ENCODE data around the gene UBE2Z. TPM values are rescaled to one million over a fixed set of nuclear protein-coding genes. Genes with fewer than 3 reads are reported as not detected.
A peak's percentile ranks its signal among the peaks of the same experiment; 100 is the strongest.

The UBE2Z gene
- total and polyA plus RNA-seq, 4 donors: 29.5 to 63.5 (median 56.1) TPM

GRCh38 chr17:48905987-48906515 is 2.2 kb upstream of the UBE2Z start:
- 78 to 82% methylated on average over 9 of the region's 9 CpGs for WGBS, 2 donors
- no peak overlapping the region for H3K9ac ChIP-seq (ENCODE audit: insufficient read depth in 1 of 2, low read length in 2 of 2)
- H3K4me3 ChIP-seq: no peak overlapping the region
- no peaks in the 10 kb centered on the region for H3K9me3 ChIP-seq (ENCODE audit: control insufficient read depth in 4 of 4, insufficient read depth in 3 of 4, low read length in 3 of 4)
- H3K27ac ChIP-seq (ENCODE audit: low read depth in 1 of 2, low read length in 1 of 2): no peak overlapping the region
- H3K4me1 ChIP-seq (ENCODE audit: control insufficient read depth in 5 of 5, insufficient read depth in 5 of 5, low read length in 5 of 5): peaks cover 0 to 17% (median 9%) of the 10 kb centered on the region in 5 donors
- no peak for TF ChIP-seq CTCF (IDR thresholded peaks at IDR 0.05; ENCODE audit: control extremely low read depth, extremely low read depth)
- ATAC-seq (ENCODE audit: insufficient read depth, low FRiP score) (no peak), DNase-seq (no peak)
- H3K36me3 ChIP-seq (ENCODE audit: control insufficient read depth in 4 of 4, insufficient read depth in 4 of 4, low read length in 4 of 4): peaks cover 3 to 6% (median 3%) of the 10 kb centered on the region in 4 donors
- no peaks in the 10 kb centered on the region for H3K27me3 ChIP-seq (ENCODE audit: control insufficient read depth in 3 of 3, insufficient read depth in 3 of 3, low read length in 2 of 3)

GRCh38 chr17:48907713-48908046 is 527 bp upstream of the UBE2Z start:
- peaks cover 5 to 12% (median 7%) of the 10 kb centered on the region in 4 donors for H3K36me3 ChIP-seq (ENCODE audit: control insufficient read depth in 4 of 4, insufficient read depth in 4 of 4, low read length in 4 of 4)
- H3K9ac ChIP-seq (ENCODE audit: insufficient read depth in 1 of 2, low read length in 2 of 2): peak overlapping the region; percentile 69 to 87
- peak in 2 of 3 donors; percentile 72 to 79 for DNase-seq
- 38 to 42% methylated on average over 2 of the region's 2 CpGs for WGBS, 2 donors
- no peak for TF ChIP-seq CTCF (IDR thresholded peaks at IDR 0.05; ENCODE audit: control extremely low read depth, extremely low read depth)
- H3K27ac ChIP-seq (ENCODE audit: low read depth in 1 of 2, low read length in 1 of 2): peak overlapping the region; percentile 47 to 96
- no peaks in the 10 kb centered on the region for H3K9me3 ChIP-seq (ENCODE audit: control insufficient read depth in 4 of 4, insufficient read depth in 3 of 4, low read length in 3 of 4)
- no peak for ATAC-seq (ENCODE audit: insufficient read depth, low FRiP score)
- peaks cover 0 to 18% (median 9%) of the 10 kb centered on the region in 5 donors for H3K4me1 ChIP-seq (ENCODE audit: control insufficient read depth in 5 of 5, insufficient read depth in 5 of 5, low read length in 5 of 5)
- H3K4me3 ChIP-seq: peak overlapping the region; percentile 67
- H3K27me3 ChIP-seq (ENCODE audit: control insufficient read depth in 3 of 3, insufficient read depth in 3 of 3, low read length in 2 of 3): no peaks in the 10 kb centered on the region

GRCh38 chr17:48908853-48909394 is 717 bp downstream of the UBE2Z start:
- Histone ChIP-seq H3K36me3 (ENCODE audit: control insufficient read depth in 4 of 4, insufficient read depth in 4 of 4, low read length in 4 of 4) (peaks cover 10 to 16% (median 13%) of the 10 kb centered on the region in 4 donors), H3K27ac (ENCODE audit: low read depth in 1 of 2, low read length in 1 of 2) (peak overlapping the region; percentile 92 to 96), H3K9me3 (ENCODE audit: control insufficient read depth in 4 of 4, insufficient read depth in 3 of 4, low read length in 3 of 4) (no peaks in the 10 kb centered on the region), H3K4me1 (ENCODE audit: control insufficient read depth in 5 of 5, insufficient read depth in 5 of 5, low read length in 5 of 5) (peaks cover 0 to 22% (median 9%) of the 10 kb centered on the region in 5 donors), H3K27me3 (ENCODE audit: control insufficient read depth in 3 of 3, insufficient read depth in 3 of 3, low read length in 2 of 3) (no peaks in the 10 kb centered on the region), H3K4me3 (peak overlapping the region; percentile 81), H3K9ac (ENCODE audit: insufficient read depth in 1 of 2, low read length in 2 of 2) (peak overlapping the region; percentile 26 to 80)
- 2 to 3% methylated on average over 33 to 36 of the region's 36 CpGs for WGBS, 2 donors
- DNase-seq (peak; percentile 94 to 97 (median 96)), ATAC-seq (ENCODE audit: insufficient read depth, low FRiP score) (peak; percentile 53)
- TF ChIP-seq CTCF (IDR thresholded peaks at IDR 0.05; ENCODE audit: control extremely low read depth, extremely low read depth): no peak
